HG02678 (cell line): ENCODE results near the gene KRTAP19-4.
"Not testable (repeated sequence)": the region's sequence is repeated elsewhere in the genome, so short reads cannot be mapped to it uniquely, and the experiment has no call there.

ENCODE experiments used
- ATAC-seq: cut with Tn5 transposase; IDR thresholded peaks from one replicate; pipeline ENCODE4 v1.9.1; 2021; ENCODE audit warnings: mild to moderate bottlenecking, moderate library complexity; ENCODE audit not compliant: unreplicated experiment

Gene KRTAP19-4, protein sequence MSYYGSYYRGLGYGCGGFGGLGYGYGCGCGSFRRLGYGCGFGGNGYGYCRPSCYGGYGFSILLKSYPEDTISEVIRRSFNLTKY

DNA sequence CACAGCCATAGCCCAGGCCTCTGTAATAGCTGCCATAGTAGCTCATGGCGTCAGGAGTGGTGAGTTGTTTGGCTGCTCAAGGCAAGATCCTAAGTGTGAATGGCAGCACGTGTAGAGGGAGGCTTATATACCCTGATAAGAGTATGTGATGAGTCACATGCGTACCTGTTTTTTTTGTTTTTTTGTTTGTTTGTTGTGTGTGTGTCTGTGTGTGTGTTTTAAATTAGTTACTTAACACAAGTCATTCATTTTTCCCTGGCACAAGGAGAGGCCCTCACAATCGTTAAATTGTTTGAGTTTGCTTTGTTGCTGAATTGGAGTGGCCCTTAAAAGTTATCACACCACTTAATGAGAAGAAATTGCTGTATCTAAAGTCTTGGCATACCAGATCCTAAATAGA, at the start of gene KRTAP19-4:
Gene KRTAP19-4 (minus strand): TSS at position 101 of the 400 bp plus-strand sequence. CDS start 55 bp downstream, at position 46.
- ATAC-seq = no peak

DNA sequence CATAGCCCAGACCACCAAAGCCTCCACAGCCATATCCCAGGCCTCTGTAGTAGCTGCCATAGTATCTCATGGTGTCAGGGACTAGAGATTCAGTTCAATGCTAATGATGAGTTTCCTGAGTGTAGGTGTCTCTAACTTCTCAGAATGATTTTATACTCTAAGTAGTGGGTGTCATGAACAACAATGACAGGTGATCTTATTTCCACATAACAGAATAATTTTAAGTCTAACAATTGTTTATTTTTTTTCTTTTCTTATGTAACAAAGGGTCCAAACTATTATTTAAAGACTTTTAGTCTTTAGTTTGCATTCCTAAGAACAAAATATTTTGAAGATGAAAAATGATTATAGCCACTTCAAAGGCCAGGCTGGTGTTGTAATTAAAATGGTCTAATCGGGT, 44.8 kb upstream of the KRTAP19-4 start, which contains the start of gene KRTAP19-6:
Gene KRTAP19-6 (minus strand): TSS at position 101 of the 400 bp plus-strand sequence. CDS start 31 bp downstream, at position 70.
- ATAC-seq = no peak

DNA sequence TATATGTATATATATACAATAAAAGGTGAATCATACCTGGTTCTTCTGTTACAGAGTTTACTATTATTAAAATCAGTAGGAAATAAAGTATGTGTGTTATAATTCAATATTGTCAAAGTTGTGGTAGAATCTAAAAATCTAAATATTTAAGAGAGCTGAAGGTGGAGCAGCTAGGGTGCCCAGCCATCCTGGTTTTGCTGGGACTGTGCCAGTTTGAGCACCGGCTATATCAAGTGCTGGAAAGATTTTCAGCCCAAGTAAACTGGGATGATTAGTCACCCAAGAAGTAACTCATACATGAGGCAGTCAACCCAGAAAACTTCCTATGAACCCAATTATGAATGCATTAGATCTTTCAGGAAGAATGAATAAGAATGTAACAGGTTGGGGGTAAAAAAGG, 21.9 kb upstream of the KRTAP19-4 start:
- no peak for ATAC-seq

DNA sequence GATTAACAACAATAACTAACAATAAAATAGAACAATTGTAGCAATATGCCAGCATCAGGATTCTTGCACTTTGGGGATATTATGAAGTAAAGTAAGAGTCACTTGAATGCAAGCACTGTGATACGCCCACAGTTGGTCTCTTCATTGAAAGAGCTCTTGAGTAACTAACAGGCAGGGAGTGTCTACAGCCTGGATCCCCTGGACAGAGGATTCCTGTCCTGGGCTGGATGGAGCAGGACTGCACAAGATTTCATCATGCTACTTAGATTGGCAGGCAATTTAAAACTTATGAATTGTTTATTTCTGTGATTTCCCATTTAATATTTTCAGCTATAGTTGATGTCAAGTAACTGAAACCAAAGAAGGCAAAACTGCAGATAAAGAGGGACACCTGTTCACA, 18.7 kb upstream of the KRTAP19-4 start:
- ATAC-seq = no peak

DNA sequence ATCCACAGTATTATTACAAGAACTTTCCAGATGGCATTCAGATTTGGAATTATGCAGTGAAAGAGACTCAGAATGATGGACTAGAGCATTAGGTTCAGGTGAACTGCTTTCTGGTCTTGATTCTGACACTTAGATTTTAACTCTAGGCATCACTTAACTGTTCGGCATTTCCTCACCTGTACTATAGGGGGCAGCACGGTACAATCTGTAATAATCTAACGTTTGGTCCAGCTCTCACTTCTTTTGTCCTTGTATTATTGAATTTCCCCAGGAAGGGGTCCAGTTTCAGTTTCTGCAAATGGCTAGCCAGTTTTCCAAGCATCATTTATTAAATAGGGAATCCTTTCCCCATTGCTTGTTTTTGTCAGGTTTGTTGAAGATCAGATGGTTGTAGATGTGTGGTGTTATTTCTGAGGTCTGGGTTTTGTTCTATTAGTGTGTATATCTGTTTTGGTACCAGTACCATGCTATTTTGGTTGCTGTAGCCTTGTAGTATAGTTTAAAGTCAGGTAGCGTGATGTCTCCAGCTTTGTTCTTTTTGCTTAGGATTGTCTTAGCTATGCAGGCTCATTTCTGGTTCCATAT, 8.7 kb upstream of the KRTAP19-4 start:
- ATAC-seq = not testable (repeated sequence)

DNA sequence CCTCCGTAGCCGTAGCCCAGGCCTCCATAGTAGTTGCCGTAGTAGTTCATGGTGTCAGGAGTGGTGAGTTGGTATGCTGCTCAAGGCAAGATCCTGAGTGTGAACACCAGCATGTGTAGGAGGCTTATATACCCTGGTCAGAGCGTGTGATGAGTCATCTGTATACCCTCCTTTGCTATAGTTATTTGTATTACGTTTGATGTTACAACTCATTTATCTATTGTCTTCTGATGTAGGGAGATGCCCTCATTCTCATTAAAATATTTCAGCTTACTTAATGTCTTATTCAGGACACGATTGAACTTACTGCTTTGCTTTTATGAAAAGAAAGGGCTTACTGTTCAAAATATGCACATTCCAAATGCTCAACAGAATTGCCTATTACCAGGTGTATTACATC, 5.1 kb upstream of the KRTAP19-4 start, which contains the start of gene KRTAP19-5:
Gene KRTAP19-5 (minus strand): TSS at position 101 of the 400 bp plus-strand sequence. CDS start 51 bp downstream, at position 50.
- ATAC-seq = no peak

DNA sequence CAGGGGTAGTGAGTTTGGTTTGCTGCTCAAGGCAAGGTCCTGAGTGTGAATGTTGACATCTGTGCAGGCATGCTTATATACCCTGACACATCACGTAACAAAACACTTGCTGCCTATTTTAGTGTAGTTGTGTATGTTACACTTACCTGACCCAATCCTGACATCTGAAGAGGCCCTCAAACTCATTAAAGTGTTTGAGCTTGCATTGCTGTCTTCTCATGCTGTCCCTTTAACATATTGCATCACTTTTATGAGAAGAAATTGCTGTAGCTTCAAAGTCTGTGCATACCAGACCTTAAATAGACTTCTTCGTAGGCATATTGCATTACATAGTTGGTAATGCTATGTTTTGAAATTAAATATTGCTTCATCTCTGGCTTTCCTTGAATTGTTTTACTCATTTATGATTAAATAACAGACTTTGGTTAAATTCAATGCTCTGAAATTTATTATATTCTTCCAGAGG, 5.0 kb downstream of the KRTAP19-4 start, which contains the start of gene KRTAP19-3:
Gene KRTAP19-3 (minus strand): TSS at position 51 of the 466 bp plus-strand sequence. CDS start 56 bp downstream, outside the sequence.
- ATAC-seq = no peak

DNA sequence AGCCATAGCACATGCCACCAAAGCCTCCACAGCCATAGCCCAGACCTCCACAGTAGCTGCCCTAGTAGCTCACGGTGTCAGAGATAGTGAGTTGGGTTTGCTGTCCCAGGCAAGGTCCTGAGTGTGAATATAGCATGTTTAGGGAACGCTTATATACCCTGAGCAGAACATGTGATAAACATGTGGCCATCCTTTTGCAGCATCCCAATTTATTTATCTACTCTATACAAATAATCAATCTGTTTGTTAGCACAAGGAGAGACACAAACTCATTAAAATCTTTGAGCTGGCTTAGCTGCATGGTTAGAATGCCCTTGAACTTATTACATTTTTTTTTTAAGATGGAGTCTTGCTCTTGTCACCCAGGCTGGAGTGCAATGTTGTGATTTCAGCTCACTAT, 9.6 kb downstream of the KRTAP19-4 start, which contains the start of gene KRTAP19-2:
Gene KRTAP19-2 (minus strand): TSS at position 101 of the 400 bp plus-strand sequence. CDS start 88 bp downstream, at position 13.
- no peak for ATAC-seq

DNA sequence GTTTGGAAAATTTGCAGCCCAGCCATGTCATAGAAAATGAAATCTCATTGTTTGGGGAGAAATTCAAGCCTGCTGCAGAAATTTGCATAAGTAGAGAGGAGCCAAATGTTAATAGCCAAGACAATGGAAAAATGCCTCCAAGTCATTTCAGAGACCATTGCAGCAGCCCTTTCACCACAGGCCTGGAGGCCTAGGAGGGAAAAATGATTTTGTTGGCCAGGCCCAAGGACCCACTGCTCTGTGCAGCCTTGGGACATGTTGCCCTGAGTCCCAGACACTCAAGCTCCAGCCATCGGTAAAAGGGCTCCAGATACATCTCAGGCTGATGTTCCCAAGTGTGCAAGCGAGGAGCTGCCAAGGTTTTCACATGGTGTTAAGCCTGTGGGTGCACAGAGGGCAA, 10.8 kb downstream of the KRTAP19-4 start:
- ATAC-seq = no peak

DNA sequence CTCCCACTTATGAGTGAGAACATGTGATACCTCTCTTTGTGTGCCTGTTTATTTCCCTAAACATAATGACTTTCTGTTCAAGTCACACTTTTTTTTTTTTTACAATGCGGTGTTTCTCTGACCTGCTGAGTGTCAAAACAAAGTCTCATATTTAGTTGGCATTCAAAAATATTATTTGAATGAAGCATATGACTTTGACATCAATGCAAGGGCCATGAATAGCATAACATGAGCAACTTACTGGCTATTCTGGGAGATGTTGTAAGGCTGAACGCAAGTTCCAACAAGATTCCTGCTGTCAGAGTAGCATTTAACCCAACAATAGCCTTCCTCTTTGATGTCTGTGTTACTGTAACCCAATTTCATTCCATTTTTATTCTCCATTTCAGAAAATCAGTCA, 14.8 kb downstream of the KRTAP19-4 start:
- ATAC-seq = no peak

DNA sequence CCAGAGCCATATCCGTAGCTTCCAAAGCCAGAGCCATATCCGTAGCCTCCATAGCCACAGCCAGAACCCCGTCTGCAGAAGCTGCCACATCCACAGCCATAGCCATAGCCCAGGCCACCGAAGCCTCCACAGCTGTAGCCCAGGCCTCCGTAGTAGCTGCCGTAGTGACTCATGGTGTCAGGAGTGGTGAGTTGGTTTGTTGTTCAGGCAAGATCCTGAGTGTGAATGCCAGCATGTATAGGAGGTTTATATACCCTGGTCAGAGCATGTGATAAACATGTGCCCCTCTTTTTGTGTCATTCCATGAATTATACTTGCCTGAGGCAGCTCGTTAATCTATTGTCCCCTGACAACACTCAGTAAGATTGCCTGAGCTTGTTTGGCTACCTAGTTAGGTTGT, 16.8 kb downstream of the KRTAP19-4 start, which contains the start of gene KRTAP19-1:
Gene KRTAP19-1 (minus strand): TSS at position 223 of the 400 bp plus-strand sequence. CDS start 50 bp downstream, at position 173.
- no peak for ATAC-seq

DNA sequence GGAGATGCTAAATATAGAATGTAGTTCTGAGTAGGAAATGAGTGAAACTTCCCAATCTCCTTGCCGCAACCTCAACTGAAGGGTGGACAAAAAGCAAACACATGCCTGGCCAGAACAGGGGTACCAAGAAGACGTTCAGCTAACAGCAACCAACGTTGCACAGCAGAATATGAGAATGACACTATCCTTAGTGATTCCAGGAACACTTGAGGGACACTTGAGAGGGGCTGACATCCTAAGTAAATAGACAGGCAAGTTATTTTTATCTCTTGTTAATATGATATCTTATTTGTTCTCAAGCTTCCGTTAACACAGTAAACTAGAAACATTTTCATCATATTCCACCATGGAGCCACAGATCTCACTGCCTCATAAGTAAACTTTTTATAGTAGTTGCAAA, 17.7 kb downstream of the KRTAP19-4 start:
- no peak for ATAC-seq

DNA sequence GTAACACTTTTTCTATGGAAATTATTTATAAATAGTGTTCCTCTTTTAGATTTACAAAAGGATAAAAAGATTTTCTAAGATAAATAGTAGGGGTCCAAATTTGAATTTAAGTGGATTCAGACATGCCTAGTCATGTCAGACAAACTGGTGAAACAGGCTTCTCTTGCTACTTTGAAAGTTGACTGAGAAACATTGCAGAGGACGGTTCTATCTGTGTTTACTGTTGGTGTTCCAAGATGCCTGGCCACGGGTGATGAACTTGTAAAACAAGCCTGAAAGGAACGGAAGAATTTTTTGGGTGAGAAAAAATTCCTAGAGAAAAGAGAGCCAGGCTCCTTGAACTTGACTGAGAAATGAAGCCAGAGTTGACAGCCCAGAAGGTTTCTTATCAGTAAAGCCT, 19.0 kb downstream of the KRTAP19-4 start:
- no peak for ATAC-seq

DNA sequence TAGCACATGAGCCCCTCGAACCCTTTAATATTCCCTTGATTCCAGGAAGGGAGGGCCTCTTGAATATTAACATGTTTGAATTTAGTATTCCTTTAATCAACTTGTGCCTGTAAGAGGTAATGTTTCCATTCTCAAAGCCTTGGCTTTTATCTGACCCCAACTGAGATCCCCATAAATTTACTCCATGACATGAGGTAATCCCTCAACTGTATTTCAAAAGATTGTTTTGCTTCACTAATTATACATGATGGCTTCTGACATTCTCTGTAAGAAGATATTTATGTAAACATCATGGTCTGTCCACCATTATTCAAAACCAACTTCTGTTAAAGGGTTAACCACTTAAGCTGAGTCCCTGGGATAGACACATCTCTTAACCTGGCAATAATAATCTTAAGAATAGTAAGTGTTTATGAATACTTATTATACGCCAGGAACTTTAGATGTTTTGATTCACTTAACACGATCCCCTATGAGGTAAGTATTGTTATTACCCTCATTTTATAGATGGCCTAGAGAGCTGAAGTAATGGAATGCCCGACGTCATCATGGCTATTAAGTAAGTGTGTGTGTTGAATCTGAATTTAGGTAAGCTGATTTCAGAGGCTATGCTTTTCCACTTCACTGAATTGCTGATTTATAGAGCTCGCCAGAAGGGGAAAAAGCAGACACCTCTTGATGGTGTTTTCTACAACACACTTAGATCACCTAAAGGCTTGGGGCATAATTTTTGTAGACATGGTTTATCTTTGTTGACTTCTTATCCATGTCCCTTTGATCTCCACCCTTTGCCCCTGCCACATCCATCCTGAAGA, 27.9 kb downstream of the KRTAP19-4 start:
- no peak for ATAC-seq

DNA sequence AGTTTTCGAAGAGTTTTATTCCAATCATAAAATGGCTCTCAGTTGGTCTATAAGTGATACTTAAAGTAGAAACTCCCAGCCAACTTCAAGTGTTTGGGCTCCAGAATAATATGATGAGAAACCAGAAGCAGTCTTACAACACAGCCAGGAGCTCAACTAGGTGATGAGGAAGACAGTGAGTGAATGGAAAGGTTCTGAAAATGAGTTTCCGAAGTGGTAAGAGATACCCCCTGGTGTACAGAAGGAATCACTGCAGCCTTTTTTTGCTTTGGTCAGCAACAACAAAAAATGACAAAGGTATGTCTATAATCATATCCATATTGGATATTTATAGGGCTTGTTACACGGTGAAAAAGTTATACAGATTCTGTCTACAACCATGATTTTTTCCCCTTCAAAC, 33.3 kb downstream of the KRTAP19-4 start:
- no peak for ATAC-seq

DNA sequence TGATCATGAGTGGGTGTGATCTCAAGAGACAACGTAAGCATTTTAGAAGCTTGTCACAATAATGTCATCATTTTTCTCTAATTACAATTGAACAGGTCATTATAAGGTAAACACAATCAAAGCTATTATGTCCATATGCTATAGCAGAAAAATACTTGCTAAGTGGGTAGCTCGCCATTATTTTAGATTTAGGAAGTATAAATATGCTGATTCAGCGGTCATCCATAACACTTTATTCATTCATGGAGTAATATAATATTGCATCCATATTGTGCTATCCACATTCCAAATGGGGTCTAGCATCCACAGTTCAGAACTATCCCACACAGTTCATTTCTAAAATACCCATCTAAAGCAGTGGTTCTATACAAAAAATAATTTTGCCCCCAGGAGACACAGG, 48.5 kb downstream of the KRTAP19-4 start:
- ATAC-seq = no peak

DNA sequence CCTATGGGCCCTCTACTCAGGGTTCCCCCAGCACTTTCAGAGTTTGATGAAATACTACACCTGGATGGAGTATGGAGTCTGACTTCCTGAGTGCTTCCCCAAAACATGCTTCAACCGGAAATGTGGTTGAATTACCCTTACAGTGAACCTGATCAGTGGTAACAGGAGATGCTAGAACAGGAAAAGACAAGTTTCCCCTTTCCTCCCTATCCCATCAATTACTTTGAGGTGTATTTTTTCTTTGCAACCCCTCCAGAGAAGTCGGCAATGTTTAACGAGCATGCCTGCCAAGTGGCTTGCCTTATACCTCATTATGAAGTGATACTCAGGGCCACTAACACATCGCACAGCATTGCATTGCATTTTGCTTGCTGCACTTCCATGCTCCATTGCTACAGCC, 49.9 kb downstream of the KRTAP19-4 start:
- ATAC-seq = no peak
